Uterus (tissue), 2 donors: ENCODE data around the gene GYS1.

Source experiments
- POLR2A ChIP-seq, 2 donors: fragments of 450-650 bp; IDR thresholded peaks; one replicate each; pipeline ENCODE4 v1.6.1; 2016; ENCODE audit warnings: antibody characterized with exemption in 2 of 2, mild to moderate bottlenecking in 1 of 2, moderate library complexity in 1 of 2
- TF ChIP-seq, protein P1 (sequence below), 4 experiments: fragments of 200-600 bp in 2 of 4; fragments of 450-650 bp in 2 of 4; sonication (generic) in 2 of 4; IDR thresholded peaks; one replicate each; pipeline ENCODE4 v1.5.1; 2016 to 2019; ENCODE audit warnings: antibody characterized with exemption in 4 of 4, mild to moderate bottlenecking in 2 of 4, moderate library complexity in 1 of 4

DNA sequence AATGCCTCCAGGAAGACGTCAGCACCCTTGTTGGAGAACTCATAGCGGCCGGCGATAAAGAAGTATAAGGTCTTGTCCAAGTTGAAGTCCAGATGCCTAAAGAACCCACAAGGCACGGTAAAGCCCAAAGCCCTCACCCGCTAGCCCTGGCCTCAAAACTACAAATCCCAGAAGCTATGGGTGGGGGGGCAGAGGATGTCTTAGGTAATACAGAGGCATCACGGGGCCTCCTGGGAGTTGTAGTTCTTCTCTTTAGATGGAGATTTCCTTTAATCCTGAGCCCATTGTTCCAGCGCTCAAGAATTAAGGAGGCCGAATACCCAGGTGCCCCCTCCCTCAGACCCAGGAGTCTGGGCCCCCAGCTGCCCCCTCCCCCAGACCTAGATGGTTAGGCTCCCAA lies 10.8 kb downstream of the GYS1 start:
- TF ChIP-seq, protein P1, sequence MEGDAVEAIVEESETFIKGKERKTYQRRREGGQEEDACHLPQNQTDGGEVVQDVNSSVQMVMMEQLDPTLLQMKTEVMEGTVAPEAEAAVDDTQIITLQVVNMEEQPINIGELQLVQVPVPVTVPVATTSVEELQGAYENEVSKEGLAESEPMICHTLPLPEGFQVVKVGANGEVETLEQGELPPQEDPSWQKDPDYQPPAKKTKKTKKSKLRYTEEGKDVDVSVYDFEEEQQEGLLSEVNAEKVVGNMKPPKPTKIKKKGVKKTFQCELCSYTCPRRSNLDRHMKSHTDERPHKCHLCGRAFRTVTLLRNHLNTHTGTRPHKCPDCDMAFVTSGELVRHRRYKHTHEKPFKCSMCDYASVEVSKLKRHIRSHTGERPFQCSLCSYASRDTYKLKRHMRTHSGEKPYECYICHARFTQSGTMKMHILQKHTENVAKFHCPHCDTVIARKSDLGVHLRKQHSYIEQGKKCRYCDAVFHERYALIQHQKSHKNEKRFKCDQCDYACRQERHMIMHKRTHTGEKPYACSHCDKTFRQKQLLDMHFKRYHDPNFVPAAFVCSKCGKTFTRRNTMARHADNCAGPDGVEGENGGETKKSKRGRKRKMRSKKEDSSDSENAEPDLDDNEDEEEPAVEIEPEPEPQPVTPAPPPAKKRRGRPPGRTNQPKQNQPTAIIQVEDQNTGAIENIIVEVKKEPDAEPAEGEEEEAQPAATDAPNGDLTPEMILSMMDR (IDR thresholded peaks at IDR 0.05) = no peak
- TF ChIP-seq POLR2A (IDR thresholded peaks at IDR 0.05) = no peak
